ENCODE measurements around the gene POLR3K. TPM values are rescaled to one million over a fixed set of nuclear protein-coding genes. Genes with fewer than 3 reads are reported as not detected.
"Not testable (repeated sequence)": the region's sequence is repeated elsewhere in the genome, so short reads cannot be mapped to it uniquely, and the experiment has no call there.

The POLR3K gene
- polyA plus RNA-seq, 3 donors, result 12.3 to 13.6 (median 13.5) TPM

- DNase-seq, result no peak
These were observed 2.4 kb downstream of the POLR3K start for GRCh38 chr16:50769-51591.

GRCh38 chr16:47234-47633 lies 6.2 kb downstream of the POLR3K start:
- no peak for DNase-seq

DNA sequence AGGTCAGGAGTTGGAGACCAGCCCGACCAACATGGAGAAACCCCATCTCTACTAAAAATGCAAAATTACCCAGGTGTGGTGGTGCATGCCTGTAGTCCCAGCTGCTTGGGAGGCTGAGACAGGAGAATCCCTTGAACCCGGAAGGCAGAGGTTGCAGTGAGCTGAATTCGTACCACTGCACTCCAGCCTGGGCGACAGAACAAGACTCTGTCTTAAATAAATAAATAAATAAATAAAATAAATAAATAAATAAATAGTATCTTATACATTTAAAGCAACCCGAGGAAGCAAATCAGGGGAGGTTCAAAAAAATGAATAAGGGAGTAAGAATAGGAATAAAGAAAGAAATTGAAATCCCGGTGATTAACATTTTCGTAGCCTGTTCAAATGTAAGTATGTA lies 6.9 kb downstream of the POLR3K start:
- DNase-seq, result not testable (repeated sequence)

DNA sequence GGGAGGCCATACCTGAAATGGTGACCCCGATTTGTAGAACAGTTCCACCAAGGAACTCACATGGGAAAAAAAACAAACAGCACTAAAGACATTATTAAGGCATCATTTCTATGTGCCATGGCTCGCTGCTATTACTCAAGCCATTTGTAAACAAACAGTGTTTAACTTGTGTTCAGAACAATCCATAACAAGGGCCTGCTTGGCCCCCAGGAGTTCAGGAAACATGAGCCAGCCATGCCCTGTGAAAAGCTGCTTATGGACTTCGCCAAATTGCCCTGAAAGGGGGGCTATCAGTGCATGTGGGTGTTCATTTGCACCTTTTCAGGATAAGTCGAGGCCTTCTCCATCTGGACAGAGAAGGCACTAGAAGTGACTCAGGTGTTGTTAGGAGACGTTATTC lies 8.0 kb downstream of the POLR3K start:
- DNase-seq, result no peak

DNA sequence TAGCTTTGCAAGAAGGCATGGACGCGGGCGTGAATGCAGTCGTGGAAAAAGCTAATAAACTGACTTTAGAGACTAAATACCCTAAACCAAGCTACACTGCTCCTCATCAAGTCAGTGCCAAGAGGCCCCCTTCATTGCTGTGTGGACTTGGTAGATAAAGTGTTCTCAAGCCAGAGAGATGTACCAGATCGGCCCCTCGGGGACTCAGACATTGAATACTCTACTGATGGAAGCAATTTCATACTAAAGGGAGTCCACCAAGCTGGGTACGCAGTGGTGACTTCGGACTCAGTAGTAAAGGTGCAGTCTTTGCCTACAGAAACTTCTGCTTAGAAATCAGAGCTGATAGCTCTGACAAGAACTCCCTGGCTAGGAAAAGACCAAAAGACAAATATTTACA lies 8.8 kb downstream of the POLR3K start:
- DNase-seq, result no peak

- DNase-seq, result no peak
These were observed 10.1 kb downstream of the POLR3K start for GRCh38 chr16:43294-43693.

DNA sequence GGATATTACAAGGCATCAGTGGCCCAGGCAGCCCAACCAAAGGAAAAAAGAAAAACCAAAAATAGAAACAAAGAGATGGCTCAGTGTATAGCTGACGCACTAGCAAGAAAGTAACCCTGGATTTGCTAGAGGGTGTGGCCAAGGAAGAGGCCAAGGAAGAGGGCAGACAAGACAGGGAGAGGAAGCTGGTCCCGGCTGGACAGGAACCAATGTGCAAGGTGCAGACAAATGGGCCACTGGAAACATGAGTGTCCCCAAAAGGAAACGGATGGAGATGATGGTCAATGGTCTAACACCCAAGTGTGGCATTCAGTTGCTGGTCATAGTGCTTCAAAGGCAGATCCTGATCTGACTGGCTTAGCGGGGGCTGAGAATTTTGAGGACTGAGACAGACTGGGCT lies 10.7 kb downstream of the POLR3K start:
- DNase-seq, result no peak

GRCh38 chr16:42069-42457 lies 11.3 kb downstream of the POLR3K start:
- DNase-seq, result no peak

GRCh38 chr16:41439-42068 lies 11.9 kb downstream of the POLR3K start:
- no peak for DNase-seq

GRCh38 chr16:38941-39892 lies 14.2 kb downstream of the POLR3K start:
- DNase-seq, result no peak

GRCh38 chr16:38206-38605 lies 15.2 kb downstream of the POLR3K start:
- DNase-seq, result not testable (repeated sequence)

DNA sequence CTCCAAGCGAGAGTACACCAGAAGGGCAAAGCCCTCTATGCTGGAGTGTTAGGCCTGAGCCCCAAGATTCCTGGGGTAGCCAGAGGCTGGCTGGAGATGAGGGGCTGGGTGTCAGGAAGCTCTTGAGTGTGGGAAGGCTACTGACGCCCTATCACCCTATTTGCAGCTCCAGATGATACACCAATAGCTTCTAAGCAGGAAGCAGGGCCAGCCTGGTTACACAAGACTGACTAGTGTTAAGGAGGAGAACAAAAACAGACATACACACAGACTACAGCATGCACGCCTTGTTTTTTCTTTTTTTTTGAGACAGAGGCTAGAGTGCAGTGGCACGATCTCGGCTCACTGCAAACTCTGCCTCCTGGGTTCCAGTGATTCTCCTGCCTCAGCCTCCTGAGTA lies 15.9 kb downstream of the POLR3K start:
- DNase-seq, result no peak

DNA sequence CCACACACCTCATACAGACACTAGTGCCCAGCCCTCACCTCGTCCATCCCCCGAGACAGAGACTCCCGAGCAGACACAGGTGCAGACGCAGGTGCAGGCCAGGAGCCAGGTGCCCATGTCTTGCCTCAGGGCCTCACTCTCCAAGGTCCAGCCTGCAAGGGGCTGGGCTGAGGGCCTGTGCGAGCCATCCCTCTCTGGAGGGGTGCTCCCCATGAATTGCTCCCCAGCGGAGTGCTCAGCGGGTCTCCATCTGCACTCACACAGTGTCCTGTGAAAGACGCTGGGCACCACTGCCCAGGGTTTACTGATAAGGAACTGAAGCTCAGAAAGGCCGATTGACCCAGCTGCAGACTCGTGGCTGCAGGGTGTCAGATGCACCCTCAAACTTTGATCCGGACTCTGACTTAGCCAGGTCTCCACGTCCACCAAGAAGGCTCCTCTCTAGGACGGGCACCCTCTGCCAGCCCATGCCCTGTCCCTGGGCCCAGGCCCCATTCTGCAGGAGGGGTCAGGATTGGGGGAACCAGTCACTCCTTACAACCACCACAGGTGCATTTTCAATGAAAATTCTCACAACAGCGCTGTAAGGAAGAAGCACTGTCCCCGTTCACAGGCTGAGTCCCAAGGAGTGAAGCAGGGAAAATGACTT lies 16.9 kb downstream of the POLR3K start:
- no peak for DNase-seq

DNA sequence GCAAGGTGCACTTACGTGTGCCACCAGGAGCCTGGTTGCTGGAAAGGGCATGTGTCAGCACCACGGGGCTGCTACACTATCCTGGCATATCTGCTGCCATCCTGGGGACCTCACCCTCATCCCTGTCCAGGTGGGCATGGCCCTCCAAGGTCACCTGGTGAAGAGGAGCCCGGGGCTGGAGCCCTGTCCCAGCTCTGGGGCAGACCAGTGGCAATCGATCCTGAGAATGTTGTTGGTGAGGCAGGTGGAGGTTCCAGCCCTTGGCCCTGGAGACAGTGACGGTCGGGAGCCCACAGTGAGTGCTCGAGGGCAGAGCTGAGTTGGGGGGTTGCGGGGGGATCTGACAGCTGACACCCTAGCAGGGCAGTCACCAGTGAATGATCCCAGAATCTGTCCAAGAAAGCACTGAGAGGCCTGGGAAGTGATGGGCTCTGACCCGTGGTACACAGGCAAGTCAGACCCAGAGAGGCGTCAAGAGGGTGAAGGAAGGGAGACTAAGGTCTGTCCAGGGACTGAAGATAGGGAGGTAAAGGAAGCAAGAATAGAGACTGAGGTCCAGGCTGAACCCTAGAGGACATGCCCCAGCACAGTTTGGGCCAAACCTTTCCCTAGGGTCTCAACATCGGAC lies 17.6 kb downstream of the POLR3K start:
- DNase-seq, result no peak

DNA sequence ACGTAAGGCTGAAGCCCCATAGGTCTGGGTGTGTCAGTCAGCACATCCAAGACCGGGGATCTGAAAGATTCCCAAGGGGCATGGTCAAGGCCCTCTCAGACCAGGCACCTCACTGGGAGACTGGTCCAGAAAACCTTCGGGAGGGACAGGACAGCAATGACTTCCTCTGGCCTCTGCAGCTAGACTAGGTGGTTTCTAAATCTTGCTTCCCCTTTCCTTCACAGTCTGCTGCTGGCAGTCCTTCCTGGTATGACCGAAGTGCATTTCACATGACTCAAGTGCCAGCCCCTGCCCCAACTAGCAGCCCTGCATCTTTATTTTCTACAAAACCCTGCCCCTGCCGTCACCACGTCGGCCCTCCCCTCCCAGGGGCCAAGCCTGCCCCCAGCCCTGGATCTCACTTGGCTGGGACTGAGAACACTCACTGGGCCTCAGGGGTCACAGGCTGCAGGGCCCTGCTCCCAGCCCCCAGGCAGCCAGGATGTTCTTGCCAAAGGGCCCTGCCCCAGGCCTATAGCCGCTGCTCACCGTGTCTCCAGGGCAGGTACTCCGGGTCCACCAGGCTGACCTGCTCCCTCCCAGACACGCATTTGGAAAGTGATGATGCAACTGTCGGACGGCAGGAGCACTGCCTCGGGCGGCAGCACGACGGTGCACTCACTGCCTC lies 18.3 kb downstream of the POLR3K start:
- no peak for DNase-seq

- DNase-seq, result no peak
These were observed 18.8 kb downstream of the POLR3K start for GRCh38 chr16:34648-34987.

DNA sequence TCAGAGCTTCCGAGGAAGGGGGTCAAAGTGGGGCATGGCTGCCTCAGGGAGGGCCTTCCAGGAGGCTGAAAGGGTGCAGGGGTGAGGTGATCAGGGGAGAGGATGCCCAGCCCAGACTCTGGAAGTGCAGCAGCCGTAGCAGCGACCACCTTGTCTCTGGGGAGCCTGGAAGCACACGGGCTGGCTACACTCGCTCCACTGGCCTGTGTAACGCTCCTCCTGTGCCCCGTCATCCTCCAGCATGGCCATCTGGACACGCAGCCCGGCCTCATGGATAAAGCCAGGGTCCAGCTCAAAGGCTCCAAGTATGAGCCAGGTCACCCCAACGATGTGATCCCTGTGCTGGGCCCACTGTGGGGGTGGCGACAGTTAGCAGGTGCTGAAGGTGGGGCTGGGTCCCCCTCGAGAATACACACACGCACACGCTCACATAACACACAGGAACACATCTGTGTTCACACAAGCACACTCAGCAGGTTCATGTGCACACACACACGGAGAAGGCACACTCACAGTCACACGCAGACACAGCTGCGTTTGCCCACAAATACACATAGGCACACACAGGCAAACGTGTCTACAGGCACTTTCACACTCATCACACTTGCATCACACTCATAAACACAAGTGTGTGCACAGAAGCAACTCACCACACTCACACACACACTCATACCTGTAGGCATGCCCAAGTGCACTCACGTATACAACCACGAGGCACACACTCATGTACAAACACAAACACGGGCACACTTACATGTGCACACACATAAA lies 19.3 kb downstream of the POLR3K start:
- DNase-seq, result no peak

GRCh38 chr16:33154-33876 lies 20.1 kb downstream of the POLR3K start:
- DNase-seq, result not testable (repeated sequence)

- not testable (repeated sequence) for DNase-seq
These were observed 22.8 kb downstream of the POLR3K start for GRCh38 chr16:30627-31026.
